GM12892 (cell line): ENCODE data around the gene TUBE1.

ENCODE experiments used
- POLR2A ChIP-seq: IDR thresholded peaks from 2 replicates; pipeline ENCODE4 v1.6.1; 2011; ENCODE audit warnings: low read depth, low read length, control low read depth
- POLR2AphosphoS5 ChIP-seq: IDR thresholded peaks from 2 replicates; pipeline ENCODE4 v1.6.1; 2011; ENCODE audit warnings: low read depth, low read length, control low read depth
- TAF1 ChIP-seq: IDR thresholded peaks from 2 replicates; pipeline ENCODE4 v1.6.1; 2011; ENCODE audit warnings: low read depth, mild to moderate bottlenecking, control low read depth, low read length, borderline replicate concordance

- TF ChIP-seq POLR2AphosphoS5 (no peak), POLR2A (no peak), TAF1 (no peak)
Measured at GRCh38 chr6:112113431-112113830, 26.1 kb upstream of the TUBE1 start.
